Upper lobe of right lung (tissue), 1 donor: ENCODE results near the gene DOC2B. TPM values are rescaled to one million over a fixed set of nuclear protein-coding genes. Genes with fewer than 3 reads are reported as not detected.

Source experiments
- ATAC-seq: fragments of 200-7000 bp; cut with Tn5 transposase; one replicate; pipeline ENCODE4 v1.9.1; 2020; ENCODE audit warnings: mild to moderate bottlenecking, moderate library complexity
- DNase-seq: peaks from one replicate; pipeline ENCODE4 v3.0.0-alpha.2; 2020
- H3K27ac ChIP-seq: fragments of 200-600 bp; one replicate; pipeline ENCODE4 v1.8.0; 2022
- H3K27me3 ChIP-seq: fragments of 200-600 bp; one replicate; pipeline ENCODE4 v1.8.0; 2022; ENCODE audit warnings: mild to moderate bottlenecking
- H3K36me3 ChIP-seq: fragments of 200-600 bp; one replicate; pipeline ENCODE4 v1.8.0; 2022
- H3K4me1 ChIP-seq: fragments of 200-600 bp; one replicate; pipeline ENCODE4 v1.8.0; 2022
- H3K4me3 ChIP-seq: fragments of 200-600 bp; one replicate; pipeline ENCODE4 v1.8.0; 2022; ENCODE audit warnings: mild to moderate bottlenecking
- H3K9me3 ChIP-seq: fragments of 200-600 bp; one replicate; pipeline ENCODE4 v1.8.0; 2022
- intact Hi-C: fragments of 100-400 bp; cut with DNase I; formaldehyde crosslinking; loops from one replicate; pipeline ENCODE4 v1.11.0; 2022
- total RNA-seq: library from RNA; stranded (reverse); fragmentation: NEBNext Ultra II Directional; extraction: Animal tissue kit (Norgen Biotek cat#: 25700); gene quantifications from one replicate; pipeline ENCODE4 v1.2.1, GENCODE V29; 2021
- TF ChIP-seq, protein P1 (sequence below): fragments of 200-600 bp; IDR thresholded peaks from one replicate; pipeline ENCODE4 v1.8.0; 2022; ENCODE audit warnings: antibody characterized with exemption
- donor health status: DM: no; HTN: yes; CAD: no; lungs with severe emphysema.

Gene DOC2B
- total RNA-seq, 1 donor from 2014 or later, result 13.7 TPM

DNA sequence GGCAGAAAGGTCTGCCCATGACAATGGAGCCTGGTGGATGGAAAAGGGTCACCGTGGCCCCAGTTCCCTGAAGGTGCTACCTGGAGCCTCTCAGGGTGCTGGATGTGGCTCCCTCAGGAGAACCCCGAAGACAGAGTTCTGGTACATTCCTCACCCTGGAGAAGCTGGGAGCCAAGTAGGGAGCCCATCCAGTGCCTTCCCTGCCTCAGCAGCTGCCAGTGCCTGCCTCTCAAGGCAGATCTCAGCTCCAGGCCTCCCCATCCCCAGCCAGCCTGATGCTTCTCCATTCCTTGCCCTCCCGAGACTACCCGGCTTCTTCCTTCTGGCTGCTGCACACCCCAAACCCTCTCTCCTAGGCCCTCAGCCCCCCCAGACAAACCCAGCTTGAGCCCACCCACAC is 23.5 kb downstream of the DOC2B start:
- TF ChIP-seq, protein P1, sequence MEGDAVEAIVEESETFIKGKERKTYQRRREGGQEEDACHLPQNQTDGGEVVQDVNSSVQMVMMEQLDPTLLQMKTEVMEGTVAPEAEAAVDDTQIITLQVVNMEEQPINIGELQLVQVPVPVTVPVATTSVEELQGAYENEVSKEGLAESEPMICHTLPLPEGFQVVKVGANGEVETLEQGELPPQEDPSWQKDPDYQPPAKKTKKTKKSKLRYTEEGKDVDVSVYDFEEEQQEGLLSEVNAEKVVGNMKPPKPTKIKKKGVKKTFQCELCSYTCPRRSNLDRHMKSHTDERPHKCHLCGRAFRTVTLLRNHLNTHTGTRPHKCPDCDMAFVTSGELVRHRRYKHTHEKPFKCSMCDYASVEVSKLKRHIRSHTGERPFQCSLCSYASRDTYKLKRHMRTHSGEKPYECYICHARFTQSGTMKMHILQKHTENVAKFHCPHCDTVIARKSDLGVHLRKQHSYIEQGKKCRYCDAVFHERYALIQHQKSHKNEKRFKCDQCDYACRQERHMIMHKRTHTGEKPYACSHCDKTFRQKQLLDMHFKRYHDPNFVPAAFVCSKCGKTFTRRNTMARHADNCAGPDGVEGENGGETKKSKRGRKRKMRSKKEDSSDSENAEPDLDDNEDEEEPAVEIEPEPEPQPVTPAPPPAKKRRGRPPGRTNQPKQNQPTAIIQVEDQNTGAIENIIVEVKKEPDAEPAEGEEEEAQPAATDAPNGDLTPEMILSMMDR, result no peak
- Histone ChIP-seq H3K4me1 (no peaks in the 10 kb centered on the region), H3K9me3 (no peaks in the 10 kb centered on the region), H3K4me3 (no peak overlapping the region), H3K27ac (no peak overlapping the region), H3K36me3 (no peaks in the 10 kb centered on the region), H3K27me3 (no peaks in the 10 kb centered on the region)
- no peak for DNase-seq
- no peak for ATAC-seq
- intact Hi-C loops, result no loop called here

DNA sequence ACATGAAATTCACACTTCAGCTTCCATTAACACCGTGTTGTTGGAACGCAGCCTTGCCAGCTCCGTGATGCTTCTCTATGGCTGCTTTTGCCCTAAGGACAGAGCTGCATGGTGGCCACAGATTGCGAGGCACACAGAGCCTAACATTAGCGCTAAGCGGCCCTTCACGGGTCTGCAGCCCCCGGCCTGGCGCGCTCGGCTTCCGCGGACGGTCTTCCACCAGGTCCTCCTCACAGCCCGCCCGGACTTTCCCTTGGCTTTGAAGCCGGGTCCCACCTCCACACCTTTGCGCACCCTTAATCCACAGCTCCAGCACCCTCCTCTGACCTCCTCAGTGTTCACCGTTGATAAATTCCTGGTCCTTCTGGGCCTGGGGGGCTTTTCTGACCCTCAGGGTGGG is 24.5 kb downstream of the DOC2B start:
- no peaks in the 10 kb centered on the region for H3K36me3 ChIP-seq
- H3K9me3 ChIP-seq, result no peaks in the 10 kb centered on the region
- TF ChIP-seq, protein P1, result no peak
- H3K27ac ChIP-seq, result no peak overlapping the region
- intact Hi-C loops, result no loop called here
- no peak for DNase-seq
- H3K4me1 ChIP-seq, result no peaks in the 10 kb centered on the region
- no peaks in the 10 kb centered on the region for H3K27me3 ChIP-seq
- ATAC-seq, result no peak
- no peak overlapping the region for H3K4me3 ChIP-seq

DNA sequence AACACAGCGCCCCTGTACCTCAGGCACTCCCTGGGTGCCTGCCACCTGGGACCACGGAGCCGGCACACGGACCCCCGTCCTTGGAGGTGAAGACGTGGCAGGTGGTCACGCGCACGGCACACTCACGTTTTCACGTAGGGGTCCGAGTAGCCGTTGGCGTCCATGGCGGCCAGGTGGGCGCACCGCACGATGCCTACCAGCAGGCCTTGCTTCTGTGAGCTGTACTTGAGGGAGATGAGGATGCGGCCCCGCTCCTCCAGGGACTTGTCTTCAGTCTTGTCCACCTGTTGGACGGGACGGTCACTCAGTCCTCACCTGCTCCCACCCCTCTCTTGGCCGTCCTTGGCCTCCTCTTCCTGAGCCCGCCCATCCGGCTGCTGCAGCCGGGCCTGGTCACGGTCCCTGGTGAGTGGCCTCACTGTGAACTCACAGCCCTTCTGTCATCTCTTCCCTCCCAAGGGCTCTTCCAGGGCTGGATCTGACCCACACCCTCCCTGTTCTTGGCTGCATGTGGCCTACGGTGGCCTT is 25.3 kb downstream of the DOC2B start:
- H3K27me3 ChIP-seq, result no peaks in the 10 kb centered on the region
- TF ChIP-seq, protein P1, result no peak
- H3K36me3 ChIP-seq, result no peaks in the 10 kb centered on the region
- H3K27ac ChIP-seq, result no peak overlapping the region
- no peak for ATAC-seq
- no peaks in the 10 kb centered on the region for H3K4me1 ChIP-seq
- H3K9me3 ChIP-seq, result no peaks in the 10 kb centered on the region
- intact Hi-C loops, result no loop called here
- H3K4me3 ChIP-seq, result no peak overlapping the region
- no peak for DNase-seq

DNA sequence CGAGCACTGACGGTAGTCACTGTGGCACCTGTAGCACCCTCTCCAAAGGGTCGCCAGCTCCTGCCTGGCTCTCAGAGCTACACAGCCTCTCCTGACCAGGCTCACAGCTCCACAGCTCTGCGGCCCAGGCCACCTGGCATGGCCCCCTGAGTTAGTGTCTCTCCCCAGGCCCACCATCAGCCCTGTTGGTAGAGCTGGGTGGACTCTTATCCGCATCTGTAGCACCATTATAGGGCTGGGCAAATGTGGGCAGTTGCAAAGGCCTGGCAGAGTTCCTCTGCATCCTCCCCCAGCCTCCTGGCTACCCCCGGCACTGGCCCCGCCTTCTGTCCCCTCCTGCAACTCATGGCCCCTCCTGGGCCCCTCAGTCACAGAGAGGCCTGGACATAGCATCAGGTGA is 25.9 kb downstream of the DOC2B start:
- Histone ChIP-seq H3K36me3 (no peaks in the 10 kb centered on the region), H3K4me3 (no peak overlapping the region), H3K9me3 (no peaks in the 10 kb centered on the region), H3K4me1 (no peaks in the 10 kb centered on the region), H3K27me3 (no peaks in the 10 kb centered on the region), H3K27ac (no peak overlapping the region)
- intact Hi-C loops, result no loop called here
- no peak for ATAC-seq
- TF ChIP-seq, protein P1, result no peak
- no peak for DNase-seq

DNA sequence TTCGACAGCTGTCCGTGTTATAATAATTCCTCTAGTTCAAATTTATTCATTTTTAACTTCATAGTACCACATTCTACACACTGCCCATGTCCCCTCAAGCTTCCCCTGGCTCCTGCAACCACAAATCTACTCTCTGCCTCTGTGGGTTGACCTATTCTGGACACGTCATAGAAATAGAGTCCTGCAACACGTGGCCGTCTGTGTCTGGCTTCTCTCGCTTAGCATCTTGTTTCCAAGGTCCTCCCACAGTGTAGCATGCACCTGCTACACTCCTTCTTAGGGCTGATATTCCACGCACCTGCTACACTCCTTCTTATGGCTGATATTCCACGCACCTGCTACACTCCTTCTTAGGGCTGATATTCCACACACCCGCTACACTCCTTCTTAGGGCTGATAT is 27.6 kb downstream of the DOC2B start:
- peak; percentile 21 for DNase-seq
- TF ChIP-seq, protein P1, result no peak
- no peaks in the 10 kb centered on the region for H3K27me3 ChIP-seq
- no peak overlapping the region for H3K4me3 ChIP-seq
- no peaks in the 10 kb centered on the region for H3K36me3 ChIP-seq
- H3K27ac ChIP-seq, result no peak overlapping the region
- no peaks in the 10 kb centered on the region for H3K9me3 ChIP-seq
- H3K4me1 ChIP-seq, result no peaks in the 10 kb centered on the region
- intact Hi-C loops, result no loop called here
- ATAC-seq, result no peak

DNA sequence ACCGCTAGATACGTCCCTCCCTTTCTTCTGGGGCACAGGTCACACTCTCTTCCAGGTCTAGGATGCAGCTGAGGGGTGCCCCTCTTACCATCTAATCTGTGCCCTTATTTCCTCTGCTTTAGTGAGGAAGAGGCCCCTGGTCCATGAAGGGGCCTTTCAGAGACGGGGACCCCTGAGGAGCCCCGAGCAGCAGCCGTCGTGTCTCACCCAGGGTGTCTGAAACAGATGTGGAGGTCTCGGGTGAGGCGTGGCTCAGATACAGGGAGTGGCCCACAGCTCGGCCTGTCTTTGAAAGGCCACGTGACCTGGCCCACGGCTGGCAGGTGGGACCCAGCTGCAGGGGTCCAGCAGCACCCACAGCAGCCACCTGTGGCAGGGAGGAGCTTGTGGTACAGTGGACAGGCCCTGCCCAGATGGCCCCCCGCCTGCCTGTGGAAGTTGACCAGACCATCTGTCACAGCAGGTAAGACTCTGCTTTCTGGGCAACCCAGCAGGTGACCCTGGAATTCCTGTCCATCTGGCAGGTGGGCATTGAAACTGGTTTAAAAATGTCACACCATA is 28.5 kb downstream of the DOC2B start:
- ATAC-seq (no peak), DNase-seq (peak; percentile 56)
- Histone ChIP-seq H3K4me1 (no peaks in the 10 kb centered on the region), H3K27me3 (no peaks in the 10 kb centered on the region), H3K4me3 (no peak overlapping the region), H3K27ac (no peak overlapping the region), H3K36me3 (no peaks in the 10 kb centered on the region), H3K9me3 (no peaks in the 10 kb centered on the region)
- TF ChIP-seq, protein P1, result no peak
- intact Hi-C loops, result no loop called here
